Vagina (tissue), 2 donors: ENCODE results near the gene SMURF1.

Source experiments
- CTCF ChIP-seq, 3 experiments: fragments of 450-650 bp in 2 of 3; fragments of 200-600 bp in 1 of 3; sonication (generic) in 1 of 3; IDR thresholded peaks; one replicate each; pipeline ENCODE4 v1.5.1; 2017 to 2019; ENCODE audit warnings: antibody characterized with exemption in 3 of 3, mild to moderate bottlenecking in 2 of 3, moderate library complexity in 2 of 3
- POLR2A ChIP-seq, 2 donors: fragments of 450-650 bp; IDR thresholded peaks; one replicate each; pipeline ENCODE4 v1.6.1; 2017; ENCODE audit warnings: antibody characterized with exemption in 2 of 2, mild to moderate bottlenecking in 2 of 2, moderate library complexity in 2 of 2
- POLR2AphosphoS5 ChIP-seq, 2 donors: sonication (generic); formaldehyde crosslinking; IDR thresholded peaks; one replicate each; pipeline ENCODE4 v1.9.0; 2017; ENCODE audit warnings: antibody characterized with exemption in 2 of 2, mild to moderate bottlenecking in 2 of 2, low read depth in 1 of 2; ENCODE audit not compliant: insufficient read depth in 1 of 2

GRCh38 chr7:99106411-99106810 is 37.5 kb downstream of the SMURF1 start:
- TF ChIP-seq POLR2A (IDR thresholded peaks at IDR 0.05) (no peak), CTCF (IDR thresholded peaks at IDR 0.05) (no peak), POLR2AphosphoS5 (IDR thresholded peaks at IDR 0.05; ENCODE audit: insufficient read depth in 1 of 2, low read depth in 1 of 2) (no peak)
